Activated CD8-positive, alpha-beta memory T cell treated with anti-CD3 and anti-CD28 coated beads for 36 hours (primary cell): ENCODE data around the gene RNF212. TPM values are rescaled to one million over a fixed set of nuclear protein-coding genes. Genes with fewer than 3 reads are reported as not detected.

ENCODE experiments used
- CTCF ChIA-PET: fragments of 350-600 bp; sonication (Branson Sonifier 250); formaldehyde crosslinking; loops from one replicate; lab custom pipeline; 2021; ENCODE audit warnings: antibody characterized with exemption; lab: Charles Lee
- POLR2A ChIA-PET: fragments of 350-600 bp; sonication (Branson Sonifier 250); formaldehyde crosslinking; loops from one replicate; lab custom pipeline; 2021; ENCODE audit warnings: antibody characterized with exemption; lab: Charles Lee
- total RNA-seq, 2 experiments: library from RNA; stranded (reverse); gene quantifications; one replicate each; pipeline ENCODE4 v1.2.3, GENCODE V29; 2021

Gene RNF212
- total RNA-seq, 2 experiments from 2014 or later: 1.1 to 1.6 TPM

GRCh38 chr4:1124818-1125217 is 11.5 kb upstream of the RNF212 start:
- ChIA-PET POLR2A (no interaction called here), CTCF (no interaction called here)

- ChIA-PET CTCF (interaction anchor here (0.7 kb wide), 1 partner anchor 142 kb away, joined by 3 read pairs; no protein-coding TSS in a partner anchor), POLR2A (no interaction called here)
These were observed 9.1 kb upstream of the RNF212 start for GRCh38 chr4:1122505-1122904.

- POLR2A ChIA-PET: no interaction called here
These were observed 3.5 kb upstream of the RNF212 start for GRCh38 chr4:1116838-1117237.

GRCh38 chr4:1115528-1116293 is 2.3 kb upstream of the RNF212 start:
- ChIA-PET POLR2A (no interaction called here), CTCF (interaction anchor here (0.6 to 0.8 kb wide), 2 partner anchors 15 to 301 kb away, joined by 4 read pairs; no protein-coding TSS in a partner anchor)

More at GRCh38 chr4:1116838-1117237, 3.5 kb upstream of the RNF212 start:
- CTCF ChIA-PET: interaction anchor here (0.8 kb wide), 1 partner anchor 14 kb away, joined by 4 read pairs; no protein-coding TSS in a partner anchor

GRCh38 chr4:1112821-1113182 is 562 bp downstream of the RNF212 start:
- ChIA-PET POLR2A (no interaction called here), CTCF (no interaction called here)

- ChIA-PET CTCF (no interaction called here), POLR2A (no interaction called here)
These were observed 1.1 kb downstream of the RNF212 start for GRCh38 chr4:1112174-1112820.

- POLR2A ChIA-PET: no interaction called here
- CTCF ChIA-PET: no interaction called here
These were observed 2.0 kb downstream of the RNF212 start for GRCh38 chr4:1111259-1111809.

- ChIA-PET CTCF (no interaction called here), POLR2A (interaction anchor here (0.7 kb wide), 1 partner anchor 65 kb away, joined by 3 read pairs; no protein-coding TSS in a partner anchor)
These were observed 3.4 kb downstream of the RNF212 start for GRCh38 chr4:1109898-1110506.

GRCh38 chr4:1109333-1109732 is 4.0 kb downstream of the RNF212 start:
- ChIA-PET CTCF (no interaction called here), POLR2A (interaction anchor here (0.7 kb wide), 1 partner anchor 65 kb away, joined by 3 read pairs; no protein-coding TSS in a partner anchor)

- ChIA-PET POLR2A (no interaction called here), CTCF (no interaction called here)
These were observed 7.7 kb downstream of the RNF212 start for GRCh38 chr4:1105662-1106061.

- ChIA-PET POLR2A (no interaction called here), CTCF (no interaction called here)
These were observed 8.3 kb downstream of the RNF212 start for GRCh38 chr4:1105067-1105466.

- POLR2A ChIA-PET: no interaction called here
- CTCF ChIA-PET: no interaction called here
These were observed 8.7 kb downstream of the RNF212 start for GRCh38 chr4:1104647-1105046.

- ChIA-PET CTCF (no interaction called here), POLR2A (no interaction called here)
These were observed 13.6 kb downstream of the RNF212 start for GRCh38 chr4:1099684-1100335.

GRCh38 chr4:1099270-1099669 is 14.1 kb downstream of the RNF212 start:
- CTCF ChIA-PET: no interaction called here
- POLR2A ChIA-PET: no interaction called here

GRCh38 chr4:1098311-1098925 is 14.9 kb downstream of the RNF212 start:
- POLR2A ChIA-PET: no interaction called here
- CTCF ChIA-PET: no interaction called here

GRCh38 chr4:1097553-1097952 is 15.8 kb downstream of the RNF212 start:
- CTCF ChIA-PET: no interaction called here
- POLR2A ChIA-PET: no interaction called here

GRCh38 chr4:1096841-1097240 is 16.5 kb downstream of the RNF212 start:
- ChIA-PET POLR2A (no interaction called here), CTCF (no interaction called here)

- ChIA-PET CTCF (no interaction called here), POLR2A (no interaction called here)
These were observed 19.1 kb downstream of the RNF212 start for GRCh38 chr4:1094336-1094690.
